HG02981 (cell line): Measurements from ENCODE around the gene FHOD1.

Source experiments
- ATAC-seq: cut with Tn5 transposase; IDR thresholded peaks from one replicate; pipeline ENCODE4 v1.9.1; 2021; ENCODE audit warnings: mild to moderate bottlenecking, moderate library complexity; ENCODE audit not compliant: unreplicated experiment

The FHOD1 gene

GRCh38 chr16:67277999-67278772 lies 30.9 kb upstream of the FHOD1 start:
- no peak for ATAC-seq

DNA sequence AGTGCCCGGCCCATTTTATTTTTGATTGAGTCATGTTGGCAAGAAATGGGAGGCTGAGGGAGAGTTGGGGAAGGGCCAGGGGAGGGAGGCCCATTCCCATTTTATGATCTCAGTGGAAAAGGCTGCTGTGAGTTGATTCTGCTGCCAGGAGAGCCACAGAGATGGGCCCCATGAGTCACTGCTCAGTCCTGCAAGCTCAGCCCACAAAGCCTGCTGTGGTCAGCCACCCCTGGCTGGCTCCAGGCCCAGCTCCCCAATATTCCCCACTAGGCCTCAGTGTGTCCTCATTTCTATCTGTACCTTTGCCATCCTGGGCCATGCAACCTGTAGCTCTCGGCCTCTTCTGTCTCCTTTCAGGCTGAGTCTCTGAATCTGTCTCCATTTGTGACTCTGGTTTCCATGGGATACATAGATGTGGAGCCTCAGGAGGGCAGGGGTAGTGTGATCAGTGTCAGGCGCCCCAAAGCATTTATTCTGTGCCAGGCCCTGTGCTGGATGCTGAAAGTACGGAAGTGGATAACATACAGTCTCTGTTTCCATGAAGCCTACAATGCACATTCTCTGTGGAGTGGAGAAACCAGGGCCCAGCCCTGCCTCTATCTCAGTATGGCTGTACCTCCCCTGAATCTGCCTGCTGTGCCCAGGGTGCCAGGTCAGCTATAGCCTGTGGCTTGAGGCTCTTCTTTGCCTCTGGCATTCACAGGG lies 30.2 kb upstream of the FHOD1 start:
- ATAC-seq: no peak

DNA sequence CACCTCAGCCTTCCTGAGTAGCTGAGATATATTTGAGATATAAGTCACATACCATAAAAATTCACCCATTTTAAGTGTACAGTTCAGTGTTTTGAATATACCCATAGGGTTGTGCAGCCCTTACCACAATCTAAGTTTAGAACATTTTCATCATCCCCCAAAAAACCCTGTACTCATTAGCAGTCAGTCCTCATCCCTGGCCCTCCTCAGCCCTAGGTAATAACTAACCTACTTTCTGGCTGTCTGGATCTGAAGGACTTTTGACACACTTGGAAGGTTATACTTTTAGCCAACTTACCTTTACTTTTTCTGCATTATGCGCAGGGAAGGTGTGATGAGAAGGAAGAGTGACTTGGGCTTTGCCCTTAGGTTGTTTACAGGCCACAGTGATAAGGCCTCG lies 28.0 kb upstream of the FHOD1 start:
- ATAC-seq: no peak

GRCh38 chr16:67271446-67271845 lies 24.2 kb upstream of the FHOD1 start:
- no peak for ATAC-seq

DNA sequence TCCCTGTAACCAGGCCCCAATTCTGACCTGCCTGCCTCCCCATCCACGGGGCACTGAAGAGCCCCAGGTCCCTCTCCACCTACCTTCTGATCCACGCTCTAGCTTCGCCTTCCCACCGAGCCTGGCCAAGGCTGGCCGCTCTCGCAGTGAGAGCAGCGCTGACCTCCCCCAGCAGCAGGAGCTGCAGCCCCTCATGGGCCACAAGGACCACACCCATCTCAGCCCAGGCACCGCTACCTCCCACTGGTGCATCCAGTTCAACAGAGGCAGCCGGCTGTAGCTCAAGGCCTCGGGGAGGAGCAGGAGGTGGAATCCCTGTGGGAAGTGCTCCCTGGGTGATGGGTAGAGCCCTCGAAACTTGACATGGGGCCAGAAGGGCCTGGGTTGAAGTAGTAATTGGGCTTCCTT lies 23.7 kb upstream of the FHOD1 start:
- ATAC-seq: no peak

- no peak for ATAC-seq
Measured at GRCh38 chr16:67269766-67270165, 22.5 kb upstream of the FHOD1 start.

DNA sequence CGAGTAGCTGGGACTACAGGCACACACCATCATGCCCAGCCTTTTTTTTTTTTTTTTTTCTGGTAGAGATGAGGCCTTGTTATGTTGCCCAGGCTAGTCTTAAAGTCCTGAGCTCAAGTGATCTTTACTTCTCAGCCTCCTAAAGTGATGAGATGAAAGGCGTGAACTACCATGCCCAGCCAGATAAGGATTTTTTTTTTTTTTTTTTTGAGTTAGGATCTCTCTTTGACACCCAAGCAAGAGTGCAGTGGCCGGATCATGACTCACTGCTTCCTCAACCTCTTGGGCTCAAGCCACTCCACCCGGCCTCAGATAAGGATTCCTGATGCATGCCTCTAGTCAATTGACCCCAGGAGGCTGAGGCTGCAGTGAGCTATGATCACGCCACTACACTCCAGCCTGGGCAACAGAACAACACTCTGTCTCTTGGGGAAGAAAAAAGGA lies 20.9 kb upstream of the FHOD1 start:
- ATAC-seq: no peak

GRCh38 chr16:67265834-67266233 lies 18.6 kb upstream of the FHOD1 start:
- no peak for ATAC-seq

DNA sequence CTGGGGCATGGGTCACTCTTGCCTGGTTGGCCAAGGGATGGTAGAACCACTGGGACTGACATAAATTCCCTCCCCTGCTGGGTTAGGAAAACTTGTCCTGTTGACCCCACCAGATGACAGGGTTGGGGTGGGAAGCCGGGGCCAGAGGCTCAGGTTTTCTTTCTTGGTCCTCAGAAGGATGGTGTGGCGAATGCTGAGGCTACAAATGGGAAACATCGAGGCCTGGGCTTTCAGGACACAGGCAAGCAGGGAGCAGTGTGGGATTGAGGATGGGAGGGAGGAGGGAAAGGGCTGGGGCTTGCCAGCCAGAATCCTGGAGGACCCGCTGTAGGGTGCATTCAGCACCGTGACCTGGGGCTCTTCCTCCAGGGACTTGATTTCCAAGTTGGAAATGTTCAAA lies 17.6 kb upstream of the FHOD1 start:
- ATAC-seq: no peak

- ATAC-seq: no peak
Measured at GRCh38 chr16:67264277-67264676, 17.0 kb upstream of the FHOD1 start.

DNA sequence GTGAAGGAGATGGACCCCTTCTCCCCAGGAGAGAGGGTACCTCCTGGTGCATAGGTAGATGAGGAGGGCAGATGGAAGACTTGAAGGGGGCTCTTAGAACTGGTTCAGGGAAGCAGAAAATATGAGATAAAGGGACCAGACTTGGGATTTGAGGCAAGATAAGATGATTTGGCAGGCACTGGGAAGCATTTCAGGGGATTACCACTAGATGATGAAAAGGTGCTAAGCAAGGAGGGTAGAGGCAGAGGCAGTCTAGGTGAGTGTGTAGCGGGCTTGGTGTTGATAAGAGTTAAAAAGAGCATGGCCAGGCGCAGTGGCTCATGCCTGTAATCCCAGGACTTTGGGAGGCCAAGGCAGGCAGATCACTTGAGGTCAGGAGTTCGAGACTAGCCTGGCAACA lies 15.9 kb upstream of the FHOD1 start:
- ATAC-seq: no peak

GRCh38 chr16:67260426-67261063 lies 13.3 kb upstream of the FHOD1 start:
- no peak for ATAC-seq

DNA sequence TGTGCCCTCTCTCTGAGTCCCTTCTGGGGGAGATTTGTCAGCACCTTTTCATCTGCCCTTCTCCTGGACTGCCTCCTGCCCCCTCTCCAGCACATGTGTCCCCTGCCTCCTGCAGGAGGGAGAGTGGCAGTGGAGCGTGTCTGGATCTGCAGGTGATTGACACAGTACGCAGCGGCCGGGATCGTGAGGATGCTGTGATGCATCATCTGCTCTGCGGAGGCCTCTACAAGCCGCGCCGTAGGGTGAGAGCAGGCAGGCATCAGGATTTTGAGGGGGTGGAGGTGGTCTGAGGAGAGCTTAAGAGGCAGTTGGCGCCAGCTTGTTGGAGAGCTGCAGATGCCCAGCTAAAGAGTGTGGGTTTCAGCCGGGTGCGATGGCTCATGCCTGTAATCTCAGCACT lies 12.4 kb upstream of the FHOD1 start:
- ATAC-seq: no peak

DNA sequence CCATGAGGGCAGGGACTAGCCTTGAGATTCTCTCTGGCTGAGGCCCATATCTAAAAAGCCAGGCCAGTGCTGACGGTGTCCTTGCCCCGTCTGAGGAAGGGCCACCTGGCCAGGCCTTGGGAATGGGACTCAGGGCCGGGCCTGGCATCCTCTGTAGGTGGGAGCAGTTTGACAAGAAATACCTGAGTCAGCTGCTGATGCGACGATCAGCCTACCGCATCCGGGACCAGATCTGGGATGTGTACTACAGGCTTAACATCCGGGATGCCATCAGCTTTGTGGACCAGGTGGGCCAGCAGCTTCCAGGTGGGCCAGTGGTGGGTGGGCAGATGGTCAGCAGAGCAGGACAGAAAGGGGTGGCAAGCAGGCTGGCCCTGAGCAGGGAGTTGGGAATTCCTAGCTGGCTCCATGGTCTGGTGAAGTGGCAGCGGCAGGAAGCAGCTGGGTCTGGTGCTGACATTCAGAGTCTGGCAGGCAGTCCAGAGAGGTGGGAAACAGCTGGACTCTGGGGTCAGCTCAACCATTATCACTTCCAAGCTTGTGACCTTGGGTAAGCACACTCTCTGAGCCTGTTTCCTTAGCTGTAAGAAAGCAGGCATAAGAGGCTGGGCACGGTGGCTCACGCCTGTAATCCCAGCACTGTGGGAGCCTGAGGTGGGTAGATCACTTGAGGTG lies 11.0 kb upstream of the FHOD1 start:
- ATAC-seq: no peak

DNA sequence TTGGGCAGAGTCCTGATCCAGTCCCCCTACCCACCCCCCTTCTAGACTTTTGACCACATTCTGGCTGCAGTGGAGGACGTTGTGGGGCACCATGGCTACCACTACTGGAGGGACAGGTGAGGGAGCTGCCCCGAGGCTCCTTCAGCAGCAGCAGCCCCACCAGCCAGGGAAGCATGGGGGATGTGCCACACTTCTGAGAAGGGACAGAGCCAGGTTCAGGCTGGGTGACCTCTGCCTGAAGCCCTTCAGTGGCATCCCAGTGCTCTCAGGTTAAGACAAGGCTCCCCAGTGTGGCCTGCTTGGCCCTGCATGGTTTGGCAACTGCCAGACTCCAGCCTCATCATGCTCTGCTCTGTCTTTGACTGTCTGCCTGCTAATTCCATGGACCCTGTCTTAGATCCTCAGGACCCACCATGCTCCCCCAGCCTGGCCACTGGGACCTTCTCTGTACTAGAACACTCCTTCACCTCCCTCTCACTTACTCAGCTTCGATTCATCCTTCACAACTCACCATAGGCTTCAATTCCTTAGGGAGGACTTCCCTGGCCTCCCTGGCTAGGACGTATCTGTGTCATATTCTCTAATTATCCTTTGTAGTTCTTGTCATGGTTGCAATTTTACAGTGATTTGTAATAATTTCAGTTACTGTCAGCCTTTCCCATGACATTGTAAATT lies 10.3 kb upstream of the FHOD1 start:
- ATAC-seq: no peak

DNA sequence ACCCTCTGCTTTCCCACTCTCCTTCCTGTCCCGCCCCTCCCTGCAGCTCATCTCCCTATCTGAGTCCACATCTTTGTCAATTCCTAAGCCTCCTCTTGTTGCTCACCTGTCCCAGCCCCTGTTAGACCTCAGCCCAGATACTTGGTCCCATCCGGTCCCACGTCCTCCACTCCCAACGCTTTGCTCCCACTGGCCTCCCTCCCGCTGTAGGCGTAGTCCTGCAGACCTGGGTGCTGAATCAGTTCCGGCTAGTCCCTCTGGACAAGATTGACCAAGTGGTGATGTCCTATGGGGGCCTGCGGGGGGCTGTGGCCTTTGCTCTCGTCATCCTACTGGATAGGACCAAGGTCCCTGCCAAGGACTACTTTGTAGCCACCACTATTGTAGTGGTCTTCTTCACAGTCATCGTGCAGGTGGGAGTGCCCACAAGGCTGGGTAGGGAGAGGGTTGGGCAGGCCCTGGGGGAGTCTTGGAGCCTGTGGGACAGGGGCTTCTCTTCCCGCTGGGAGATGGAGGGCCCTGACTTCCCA lies 9.5 kb upstream of the FHOD1 start:
- no peak for ATAC-seq

DNA sequence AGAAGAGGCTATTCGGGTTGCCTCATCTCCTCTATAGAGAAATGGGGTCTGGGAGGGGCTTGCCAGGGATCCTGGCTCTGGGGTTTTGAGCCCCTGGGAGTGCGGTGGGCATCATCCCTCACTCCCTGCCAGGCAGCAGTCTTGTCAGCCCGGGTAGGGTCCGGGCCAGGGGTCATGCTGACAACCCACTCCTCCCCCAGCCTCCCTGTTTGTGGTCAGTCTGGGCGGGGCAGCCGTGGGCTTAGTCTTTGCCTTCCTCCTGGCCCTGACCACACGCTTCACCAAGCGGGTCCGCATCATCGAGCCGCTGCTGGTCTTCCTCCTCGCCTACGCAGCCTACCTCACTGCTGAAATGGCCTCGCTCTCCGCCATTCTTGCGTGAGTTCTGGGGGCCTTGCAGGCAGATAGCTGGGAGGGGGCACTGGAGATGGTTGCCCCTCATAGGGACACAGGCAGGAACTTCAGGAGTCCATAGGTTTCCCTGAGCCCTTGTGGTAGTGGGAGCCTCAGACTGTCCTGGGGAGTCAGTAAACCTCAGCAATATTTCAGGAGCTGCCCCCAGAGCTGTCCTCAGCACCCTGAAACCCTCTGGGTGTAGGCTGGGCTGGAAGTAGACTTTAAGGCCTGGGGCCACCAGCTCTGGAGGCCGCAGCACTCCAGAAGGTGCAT lies 8.4 kb upstream of the FHOD1 start:
- no peak for ATAC-seq

- ATAC-seq: no peak
Measured at GRCh38 chr16:67254801-67255552, 7.7 kb upstream of the FHOD1 start.
